ENCODE results near the gene MREG.
"Not testable (repeated sequence)": the region's sequence is repeated elsewhere in the genome, so short reads cannot be mapped to it uniquely, and the experiment has no call there.

Gene MREG

DNA sequence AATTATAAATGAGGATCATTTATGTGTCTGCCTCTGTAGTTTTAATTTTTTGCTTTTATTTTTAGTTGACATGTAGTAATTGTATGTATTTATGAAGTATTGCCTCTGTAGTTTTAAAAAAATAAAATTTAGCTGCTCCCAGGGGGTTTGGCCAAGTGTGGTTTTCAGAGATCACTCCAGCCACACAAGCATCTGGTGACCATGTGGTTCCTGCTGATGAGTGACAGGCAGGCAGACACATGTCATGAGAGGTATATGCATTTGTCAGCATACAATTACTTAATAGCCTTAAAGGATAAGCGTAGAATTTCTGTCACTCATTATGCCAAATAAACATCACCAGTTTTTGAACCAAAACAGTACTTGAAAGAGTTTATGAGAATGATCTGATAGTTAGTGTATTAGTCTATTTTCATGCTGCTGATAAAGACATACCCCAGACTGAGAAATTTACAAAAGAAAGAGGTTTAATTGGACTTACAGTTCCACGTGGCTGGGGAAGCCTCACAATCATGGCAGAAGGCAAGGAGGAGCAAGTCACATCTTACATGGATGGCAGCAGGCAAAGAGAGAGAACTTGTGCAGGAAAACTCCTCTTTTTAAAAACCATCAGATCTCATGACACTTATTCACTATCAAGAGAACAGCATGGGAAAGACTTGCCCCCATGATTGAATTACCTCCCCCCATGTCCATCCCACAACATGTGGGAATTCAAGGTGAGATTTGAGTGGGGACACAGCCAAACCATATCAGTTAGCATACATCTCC lies 29.6 kb downstream of the MREG start:
- no peak for DNase-seq

DNA sequence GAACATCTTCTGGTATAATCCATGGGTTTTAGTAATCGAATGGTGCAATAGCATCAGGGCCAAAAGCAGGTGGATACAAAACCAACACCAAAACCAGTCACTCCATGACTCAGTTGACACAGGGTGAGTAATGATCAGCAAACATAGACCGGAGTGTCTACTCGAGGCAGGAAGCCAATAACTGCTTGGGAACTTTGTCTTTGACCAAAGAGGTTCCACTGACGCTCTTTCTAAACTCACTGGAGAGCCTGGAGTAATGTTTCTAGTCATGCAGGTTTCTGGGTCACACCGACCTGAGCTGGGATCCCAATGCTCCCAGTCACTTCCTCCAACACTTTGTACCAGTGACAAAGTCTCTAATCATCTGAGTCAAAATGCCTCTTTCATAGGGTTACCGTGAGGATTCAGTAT lies 30.9 kb downstream of the MREG start:
- no peak for DNase-seq

DNA sequence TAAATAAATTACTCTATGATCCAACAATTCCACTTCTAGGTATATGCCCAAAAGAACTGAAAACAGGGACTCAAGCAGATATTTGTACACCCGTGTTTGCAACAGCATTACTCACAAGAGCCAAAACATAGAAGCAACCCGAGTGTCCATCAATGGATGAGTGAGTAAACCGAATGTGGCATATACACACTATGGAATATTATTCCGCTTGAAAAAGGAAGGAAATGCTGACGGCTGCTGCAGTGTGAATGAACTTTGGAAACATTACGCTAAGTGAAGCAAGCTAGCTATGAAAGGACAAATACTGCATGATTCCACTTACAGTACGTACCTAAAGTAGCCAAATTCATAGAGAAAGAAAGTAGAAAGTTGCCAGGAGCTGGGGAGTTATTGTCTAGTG lies 32.2 kb downstream of the MREG start:
- no peak for DNase-seq

DNA sequence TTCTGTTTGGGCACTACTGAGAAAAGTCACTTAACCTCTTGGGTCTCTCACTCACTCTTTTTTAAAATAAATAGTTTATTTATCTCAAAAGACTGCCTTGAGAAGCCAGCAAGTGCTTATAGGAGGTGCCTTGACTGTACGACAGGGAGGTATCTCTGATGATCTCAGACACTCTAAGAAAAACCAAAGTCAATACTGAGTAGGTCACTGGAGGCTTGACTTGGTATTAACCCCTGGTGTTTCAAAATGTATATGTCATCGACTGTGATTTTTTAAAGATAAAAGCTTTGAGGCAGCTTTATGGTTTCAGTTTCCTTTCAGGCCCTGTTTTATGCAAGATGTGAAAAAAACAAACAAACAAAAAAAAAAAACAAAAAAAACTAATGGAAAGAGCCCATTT lies 33.7 kb downstream of the MREG start:
- DNase-seq: no peak

DNA sequence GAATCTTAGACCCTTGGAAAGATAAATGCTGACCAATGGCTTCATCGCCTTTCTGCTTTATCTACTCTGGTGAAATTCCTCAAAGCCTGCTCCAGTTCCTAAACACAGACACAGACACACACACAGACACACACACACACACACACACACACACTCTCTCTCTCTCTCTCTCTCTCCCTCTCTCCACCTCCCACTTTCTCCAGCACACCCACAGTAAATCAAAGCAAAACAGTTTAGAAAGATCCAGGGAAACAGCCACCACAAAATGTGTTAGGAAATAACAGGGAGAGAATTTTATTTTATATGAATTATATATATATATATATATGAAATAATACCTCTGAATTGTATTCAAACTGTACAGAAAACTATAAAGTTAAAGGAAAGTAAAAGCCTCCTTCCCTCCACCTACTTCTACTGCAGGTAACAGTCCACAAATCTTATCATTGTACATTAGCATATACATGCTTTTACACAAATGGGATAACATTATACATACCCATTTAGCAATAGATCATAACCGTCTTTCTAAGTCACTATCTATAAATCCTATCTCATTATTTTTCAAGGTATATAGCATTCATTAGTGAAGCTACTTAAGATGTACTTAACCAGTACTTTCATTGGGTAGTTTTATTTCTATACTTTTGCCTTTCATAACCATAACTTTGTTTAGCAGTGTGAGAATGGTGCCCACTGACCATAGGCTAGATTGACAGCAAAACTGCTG lies 38.5 kb downstream of the MREG start:
- no peak for DNase-seq

DNA sequence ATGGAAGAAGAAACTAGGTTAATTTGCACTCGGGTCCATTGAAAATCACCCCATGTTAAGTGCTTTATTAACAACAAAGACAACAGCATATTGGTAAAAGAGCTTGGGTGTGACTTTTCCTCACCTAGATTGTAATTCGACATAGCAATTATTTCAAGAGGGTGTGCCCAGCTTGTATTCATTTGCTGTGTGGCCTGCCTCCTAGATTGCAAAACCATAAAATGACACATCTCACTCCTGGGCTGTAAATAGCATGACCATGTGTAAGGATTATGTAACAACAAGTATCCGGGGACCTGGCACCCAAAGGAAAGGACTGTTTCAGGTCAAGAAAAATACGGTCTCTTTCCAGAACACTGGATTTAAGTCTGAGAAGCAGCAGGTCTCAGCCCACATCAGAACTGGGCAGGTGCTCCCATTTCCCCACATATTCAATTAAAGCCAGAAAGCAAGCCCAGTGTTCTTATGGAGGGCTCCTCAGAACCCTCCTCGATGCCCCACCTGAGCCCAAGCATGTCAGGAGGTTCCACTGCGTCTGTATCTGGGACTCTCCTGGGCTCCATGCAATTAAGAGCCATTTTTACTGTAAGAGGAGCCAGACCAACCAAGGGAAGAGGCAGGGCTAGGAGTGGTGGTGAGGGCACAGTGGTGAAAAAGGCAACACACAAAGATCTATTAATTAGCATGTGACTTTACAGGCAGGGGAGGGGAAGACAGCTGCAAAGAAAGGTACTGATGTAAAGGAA lies 39.2 kb downstream of the MREG start:
- DNase-seq: no peak

DNA sequence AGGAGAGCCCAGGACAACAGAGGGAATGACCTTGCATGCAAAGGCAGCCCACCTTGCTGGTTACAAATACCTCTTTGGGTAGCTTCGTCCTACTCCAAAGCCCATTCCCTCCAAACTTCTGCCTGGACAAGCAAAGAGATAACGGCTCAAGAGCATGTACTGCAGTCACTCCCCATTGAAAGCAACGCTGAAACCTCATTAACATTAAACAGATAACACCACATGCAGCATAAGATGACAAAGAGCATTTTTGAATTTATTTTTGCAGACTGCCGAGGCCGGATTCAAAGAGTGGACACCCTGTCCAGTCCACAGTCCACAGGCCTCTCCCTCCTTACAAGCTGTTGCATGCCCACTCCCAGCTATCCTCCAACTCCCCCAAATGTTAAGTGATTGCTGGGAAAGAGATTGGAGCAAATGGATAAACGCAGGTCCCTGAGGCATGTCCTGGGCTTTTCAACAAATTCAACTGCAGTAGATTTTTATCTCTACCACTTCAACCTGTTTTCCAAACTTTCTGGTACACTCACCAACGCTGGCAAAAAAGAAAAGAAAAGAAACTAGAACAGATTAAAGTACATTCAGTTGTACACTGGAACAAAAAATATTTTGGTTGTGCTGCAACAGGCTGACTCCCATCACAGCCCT lies 40.1 kb downstream of the MREG start:
- DNase-seq: no peak

DNA sequence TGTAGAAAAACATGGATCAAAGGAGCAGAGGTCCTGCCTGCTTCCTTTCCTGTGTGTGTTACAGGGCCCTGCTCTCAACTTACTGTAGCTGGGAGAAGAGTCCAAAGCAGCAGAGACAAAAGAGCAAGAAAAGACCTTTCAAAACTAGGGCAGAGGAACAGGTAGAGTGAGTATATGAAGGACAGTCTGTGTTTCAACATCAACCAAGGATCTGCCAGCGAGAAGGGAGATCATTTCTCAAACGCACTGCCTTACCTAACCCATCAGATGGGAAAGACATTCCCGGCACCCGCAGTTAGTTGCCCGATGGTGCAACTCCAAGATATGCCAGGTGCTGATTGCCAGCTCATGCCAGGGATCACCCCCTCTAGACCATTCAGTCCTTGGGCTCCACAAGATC lies 41.7 kb downstream of the MREG start:
- no peak for DNase-seq

DNA sequence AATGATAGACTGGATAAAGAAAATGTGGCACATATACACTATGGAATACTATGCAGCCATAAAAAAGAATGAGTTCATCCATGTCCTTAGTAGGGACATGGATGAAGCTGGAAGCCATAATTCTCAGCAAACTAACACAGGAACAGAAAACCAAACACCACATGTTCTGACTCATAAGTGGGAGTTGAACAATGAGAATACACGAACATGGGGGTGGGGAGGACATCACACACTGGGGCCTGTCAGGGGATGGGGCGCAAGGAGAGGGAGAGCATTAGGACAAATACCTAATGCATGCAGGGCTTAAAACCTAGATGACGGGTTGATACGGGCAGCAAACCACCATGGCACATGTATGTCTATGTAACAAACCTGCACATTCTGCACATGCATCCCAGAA lies 42.5 kb downstream of the MREG start:
- not testable (repeated sequence) for DNase-seq

DNA sequence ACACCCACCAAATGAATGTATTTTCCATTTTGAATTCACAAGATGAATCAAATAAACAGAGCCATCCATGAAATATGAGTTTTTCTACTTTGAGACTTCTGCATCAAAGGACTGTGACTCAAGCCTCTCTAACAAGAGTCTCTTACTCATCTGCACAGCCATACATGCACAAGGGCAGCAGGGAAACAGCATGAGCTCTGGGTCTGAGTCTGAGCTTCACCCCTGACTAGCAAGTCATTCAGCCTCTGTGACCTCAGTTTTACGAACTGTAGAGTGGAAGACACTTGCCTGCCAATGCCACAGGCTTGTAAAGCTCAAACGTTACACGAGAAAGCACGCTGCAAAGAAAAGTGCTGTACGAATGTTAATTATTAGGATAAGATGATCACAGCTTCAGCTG lies 42.9 kb downstream of the MREG start:
- no peak for DNase-seq

DNA sequence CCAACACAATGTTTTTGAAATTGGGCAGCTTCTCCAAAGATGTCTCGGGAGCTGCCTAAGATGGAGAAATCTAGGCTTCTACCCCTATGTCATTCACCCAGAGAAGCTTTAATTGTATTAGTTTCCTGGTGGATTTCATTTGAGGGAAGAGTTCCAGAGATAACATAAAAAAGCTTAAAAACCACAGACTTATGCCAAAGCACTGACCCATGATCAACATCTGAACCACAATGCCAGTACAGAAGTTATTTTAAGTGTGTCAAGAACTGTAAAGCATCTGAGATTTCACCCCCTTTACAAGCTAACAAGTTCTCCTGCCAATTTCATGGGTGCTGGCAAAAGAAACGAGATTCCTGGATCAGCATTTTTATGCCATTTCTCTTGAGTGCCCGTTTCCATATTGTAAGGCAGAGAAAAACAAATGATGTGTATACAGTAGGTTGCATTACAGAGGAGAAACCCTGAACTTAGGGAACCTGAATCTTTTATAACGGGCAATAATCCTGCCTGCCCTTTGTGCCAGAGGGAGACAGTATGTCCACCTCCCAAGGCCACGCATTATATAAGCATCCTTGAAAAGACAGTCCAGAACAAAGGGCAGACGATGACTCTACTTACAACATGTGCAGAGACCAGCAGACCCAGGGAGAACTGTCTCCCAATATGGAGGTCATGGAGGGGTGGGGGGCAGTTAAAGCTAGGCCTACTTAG lies 44.1 kb downstream of the MREG start:
- no peak for DNase-seq

DNA sequence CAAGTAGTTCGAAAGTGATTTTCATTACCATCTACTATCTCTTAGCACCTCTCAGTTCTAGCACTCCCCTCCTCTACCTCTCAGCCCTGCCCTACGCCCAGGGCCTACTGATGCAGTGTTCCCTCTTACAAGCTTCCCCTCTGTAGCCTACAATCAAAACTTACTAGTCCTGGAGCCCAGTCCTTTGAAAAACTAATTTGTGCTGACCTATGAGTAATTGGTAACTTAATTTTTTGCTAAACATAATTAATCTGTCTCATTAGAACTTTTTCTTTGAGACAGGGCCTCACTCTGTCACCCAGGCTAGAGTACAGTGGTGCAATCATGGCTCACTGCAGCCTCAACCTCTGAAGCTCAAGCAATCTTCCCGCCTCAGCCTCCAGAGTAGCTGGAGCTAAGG lies 44.9 kb downstream of the MREG start:
- DNase-seq: no peak

DNA sequence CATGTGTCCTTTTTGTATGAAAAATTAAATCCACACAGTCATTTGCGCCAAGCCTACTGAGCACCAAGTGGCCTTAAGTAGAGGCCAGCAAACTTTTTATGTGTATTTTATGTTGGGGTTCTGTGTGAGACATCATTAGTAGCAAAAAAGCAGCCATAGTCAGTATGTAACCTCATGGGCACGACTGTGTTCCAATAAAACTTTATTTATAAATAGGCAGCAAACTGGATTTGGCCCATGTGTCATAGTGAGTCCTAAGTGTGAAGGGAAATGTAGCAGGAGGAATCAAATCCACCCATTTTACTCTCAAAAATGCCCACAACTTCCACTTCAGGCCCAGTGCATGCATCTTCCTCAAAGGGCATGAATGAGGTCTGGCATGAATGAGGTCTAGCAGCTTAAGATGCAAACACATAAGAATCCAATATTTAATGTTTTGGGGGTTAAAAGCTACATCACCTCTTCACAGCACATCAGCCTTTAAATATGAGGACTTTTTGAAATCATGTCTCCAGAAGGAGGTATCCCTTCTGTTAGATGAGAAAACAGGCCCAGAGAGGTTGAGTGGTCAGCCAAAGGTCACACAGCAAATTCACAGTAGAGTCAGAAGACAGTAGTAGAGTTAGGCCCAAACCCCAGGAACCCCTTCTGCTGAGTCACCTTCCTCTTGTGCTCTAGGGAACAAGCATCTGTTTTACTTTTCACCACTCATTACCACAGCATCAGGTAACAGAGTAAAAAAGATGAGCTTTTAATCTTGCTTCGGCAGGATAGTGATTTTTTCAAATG lies 45.6 kb downstream of the MREG start:
- DNase-seq: no peak

DNA sequence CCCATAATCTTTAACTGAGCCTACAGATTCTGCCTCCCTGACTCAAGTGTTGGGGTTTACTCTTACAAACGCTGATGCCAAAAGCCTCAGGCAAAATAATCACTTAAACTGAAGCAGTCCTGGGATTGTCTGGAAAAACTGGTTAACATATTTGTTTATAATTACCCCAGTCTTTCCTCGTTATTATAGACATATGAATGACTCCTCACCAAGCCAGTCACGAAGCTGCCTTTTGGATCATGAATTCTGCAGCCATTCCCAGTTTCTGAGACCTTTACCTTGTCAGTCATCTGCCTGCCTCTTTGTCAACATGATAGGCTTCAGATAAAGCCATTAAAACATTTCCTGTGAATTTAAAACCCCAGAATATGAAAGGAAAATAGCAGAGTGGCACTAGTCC lies 46.4 kb downstream of the MREG start:
- no peak for DNase-seq

DNA sequence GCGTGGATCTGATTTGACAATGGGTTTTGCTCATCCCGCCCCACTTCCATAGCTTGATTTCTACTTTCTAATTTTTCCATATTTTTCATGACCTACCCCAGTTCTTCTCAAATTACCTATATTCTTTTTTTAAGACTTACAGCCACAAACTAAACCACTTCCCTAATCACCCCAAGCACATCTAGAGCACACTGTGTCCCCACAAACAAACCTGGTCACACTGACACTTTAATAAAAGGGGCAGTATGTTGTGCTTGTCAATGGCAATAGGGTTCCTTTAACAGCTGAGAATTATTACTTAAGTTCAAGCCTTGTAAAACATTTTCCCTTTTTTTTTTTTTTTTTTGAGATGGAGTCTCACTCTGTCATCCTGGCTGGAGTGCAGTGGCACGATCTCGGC lies 47.1 kb downstream of the MREG start:
- no peak for DNase-seq

DNA sequence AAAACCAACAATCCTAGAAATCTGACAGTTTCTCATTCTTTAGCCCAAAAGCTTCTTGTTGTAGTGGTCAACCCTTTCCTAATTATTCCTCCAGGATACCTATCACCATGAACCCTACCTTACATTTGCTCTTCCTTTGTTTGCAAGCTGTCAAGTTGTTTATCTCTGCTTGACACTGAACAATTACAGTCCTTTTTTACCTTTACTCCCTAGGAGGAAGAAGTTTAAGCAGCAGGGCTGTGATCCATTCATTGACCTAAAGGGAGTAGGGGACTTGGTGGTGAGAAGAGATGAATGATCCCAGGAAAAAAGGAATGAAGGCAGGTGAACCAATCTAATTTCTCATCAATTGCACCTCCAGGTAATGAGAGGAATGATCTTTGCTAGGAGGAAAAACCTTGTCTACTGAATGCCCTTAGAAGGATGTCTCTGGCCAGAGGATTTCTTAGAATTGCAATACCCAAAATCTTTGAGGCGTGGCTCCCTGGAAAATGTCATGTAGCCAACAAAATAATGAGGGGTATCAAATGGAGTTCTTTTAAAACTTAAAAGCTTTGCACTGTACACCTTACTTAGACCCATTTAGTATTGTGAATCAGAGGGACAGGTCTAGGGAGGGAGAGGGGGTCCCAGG lies 47.7 kb downstream of the MREG start:
- DNase-seq: no peak

DNA sequence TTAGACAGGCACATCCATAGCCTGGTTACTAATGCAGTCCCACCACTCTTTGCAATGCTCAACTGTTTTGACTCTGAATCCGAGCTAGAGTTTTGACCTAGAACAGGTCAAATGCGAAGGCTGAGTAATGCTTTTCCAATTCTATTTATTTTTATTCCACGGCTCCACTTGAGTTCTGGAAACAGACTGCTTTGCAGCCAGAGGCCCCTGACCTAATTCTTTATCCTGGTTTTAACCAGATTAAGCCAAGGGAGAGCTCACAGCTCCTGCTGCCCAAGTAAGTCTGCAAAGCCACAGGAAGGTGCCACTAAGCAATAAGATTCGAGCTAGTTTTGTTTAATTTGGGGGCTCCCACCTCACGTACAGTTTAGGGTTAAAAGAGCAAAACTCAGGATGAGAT lies 51.4 kb downstream of the MREG start:
- no peak for DNase-seq

DNA sequence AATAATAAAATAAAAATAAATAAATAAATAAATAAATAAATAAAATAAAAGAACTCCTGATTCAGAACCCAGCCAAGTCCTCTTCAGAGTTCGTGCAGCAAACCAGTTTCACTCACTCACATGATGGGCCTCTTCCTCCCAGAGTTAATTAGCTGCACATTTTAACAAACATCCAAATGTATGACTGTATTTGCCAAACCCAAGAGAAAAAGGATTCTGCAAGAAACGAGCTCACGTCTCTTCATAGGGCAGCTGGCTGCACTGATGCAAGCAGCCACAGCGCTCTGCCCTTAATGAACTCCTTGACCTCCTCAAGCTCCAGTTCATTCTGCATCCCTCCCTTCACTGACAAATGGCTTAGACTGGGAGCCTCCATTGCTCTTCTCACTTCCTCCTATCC lies 55.1 kb downstream of the MREG start:
- DNase-seq: no peak

DNA sequence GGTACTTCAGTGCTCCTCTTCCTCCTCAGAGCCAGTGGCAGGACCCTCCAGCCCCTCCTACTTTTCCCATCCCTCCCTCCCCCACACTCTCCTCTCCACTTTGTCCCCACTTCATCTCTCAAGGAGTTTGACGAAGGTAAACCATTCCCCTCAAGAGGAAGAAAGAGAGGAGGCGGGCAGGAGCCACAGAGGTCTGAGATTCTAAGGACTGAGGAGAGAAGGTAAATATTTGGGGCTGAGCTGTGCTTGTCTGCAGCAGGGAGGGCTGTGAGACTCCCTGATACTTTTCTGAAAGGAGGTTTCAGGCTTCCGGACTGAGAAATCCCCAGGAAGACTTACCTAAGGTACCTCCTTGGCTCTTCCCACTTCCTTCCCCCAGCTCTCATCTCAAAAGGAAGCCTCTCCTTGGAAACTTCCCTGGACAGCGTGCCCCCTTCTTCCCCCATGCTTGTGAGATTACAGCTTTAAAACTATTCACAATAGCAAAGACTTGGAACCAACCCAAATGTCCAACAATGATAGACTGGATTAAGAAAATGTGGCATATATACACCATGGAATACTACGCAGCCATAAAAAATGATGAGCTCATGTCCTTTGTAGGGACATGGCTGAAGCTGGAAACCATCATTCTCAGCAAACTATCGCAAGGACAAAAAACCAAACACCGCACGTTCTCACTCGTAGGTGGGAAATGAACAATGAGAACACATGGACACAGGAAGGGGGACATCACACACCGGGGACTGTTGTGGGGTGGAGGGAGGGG lies 55.8 kb downstream of the MREG start:
- not testable (repeated sequence) for DNase-seq

DNA sequence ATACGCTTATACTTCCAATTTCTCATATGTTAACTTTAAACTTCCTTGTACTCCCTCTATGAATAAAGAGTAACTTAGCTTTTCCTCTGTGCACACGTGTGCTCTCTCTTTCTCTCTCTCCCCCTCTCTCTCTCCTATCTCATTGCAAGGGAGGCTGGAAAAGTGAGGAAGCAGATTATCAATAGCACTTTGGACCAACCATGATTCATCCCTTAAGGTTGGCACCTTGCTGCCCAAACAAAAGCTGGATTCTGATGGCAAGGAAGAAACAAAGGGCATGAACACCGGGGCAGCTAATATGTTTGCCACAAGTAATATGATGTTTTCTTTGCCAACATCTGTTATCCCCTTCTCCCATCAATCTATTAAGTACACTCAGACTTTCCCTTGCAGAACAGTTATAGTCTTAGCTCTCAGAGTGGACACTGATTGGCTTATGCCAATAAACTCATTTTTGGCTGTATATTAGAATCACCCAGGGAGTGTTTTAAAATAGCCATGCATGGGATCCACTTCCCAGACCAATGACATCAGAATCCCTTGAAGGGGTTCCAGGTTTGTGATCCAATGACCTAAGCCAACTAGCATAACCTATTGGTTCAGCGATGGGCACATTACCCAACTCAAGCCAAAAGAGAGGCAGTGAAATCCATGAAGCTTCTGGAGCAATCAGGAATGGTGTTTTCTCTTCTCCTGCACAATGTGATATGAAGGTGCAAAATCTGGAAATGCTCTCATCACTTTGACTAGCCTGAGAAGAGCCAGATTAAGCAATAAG lies 60.3 kb downstream of the MREG start:
- no peak for DNase-seq
